ENCODE results near the gene USO1. TPM values are rescaled to one million over a fixed set of nuclear protein-coding genes. Genes with fewer than 3 reads are reported as not detected.

The USO1 gene, protein sequence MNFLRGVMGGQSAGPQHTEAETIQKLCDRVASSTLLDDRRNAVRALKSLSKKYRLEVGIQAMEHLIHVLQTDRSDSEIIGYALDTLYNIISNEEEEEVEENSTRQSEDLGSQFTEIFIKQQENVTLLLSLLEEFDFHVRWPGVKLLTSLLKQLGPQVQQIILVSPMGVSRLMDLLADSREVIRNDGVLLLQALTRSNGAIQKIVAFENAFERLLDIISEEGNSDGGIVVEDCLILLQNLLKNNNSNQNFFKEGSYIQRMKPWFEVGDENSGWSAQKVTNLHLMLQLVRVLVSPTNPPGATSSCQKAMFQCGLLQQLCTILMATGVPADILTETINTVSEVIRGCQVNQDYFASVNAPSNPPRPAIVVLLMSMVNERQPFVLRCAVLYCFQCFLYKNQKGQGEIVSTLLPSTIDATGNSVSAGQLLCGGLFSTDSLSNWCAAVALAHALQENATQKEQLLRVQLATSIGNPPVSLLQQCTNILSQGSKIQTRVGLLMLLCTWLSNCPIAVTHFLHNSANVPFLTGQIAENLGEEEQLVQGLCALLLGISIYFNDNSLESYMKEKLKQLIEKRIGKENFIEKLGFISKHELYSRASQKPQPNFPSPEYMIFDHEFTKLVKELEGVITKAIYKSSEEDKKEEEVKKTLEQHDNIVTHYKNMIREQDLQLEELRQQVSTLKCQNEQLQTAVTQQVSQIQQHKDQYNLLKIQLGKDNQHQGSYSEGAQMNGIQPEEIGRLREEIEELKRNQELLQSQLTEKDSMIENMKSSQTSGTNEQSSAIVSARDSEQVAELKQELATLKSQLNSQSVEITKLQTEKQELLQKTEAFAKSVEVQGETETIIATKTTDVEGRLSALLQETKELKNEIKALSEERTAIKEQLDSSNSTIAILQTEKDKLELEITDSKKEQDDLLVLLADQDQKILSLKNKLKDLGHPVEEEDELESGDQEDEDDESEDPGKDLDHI
- total RNA-seq = 86.7 and 95.0 TPM in 2 replicates

GRCh38 chr4:75724066-75724866 is at the start of gene USO1:
Gene USO1 (plus strand): TSS chr4:75724577. CDS start chr4:75724820, 243 bp downstream.

Other genes with a start within 250 kb of the USO1 start
- gene RCHY1, start 210.2 kb upstream of the USO1 start, total RNA-seq = 54.9 and 79.0 TPM in 2 replicates
- gene THAP6, start 210.1 kb upstream of the USO1 start, total RNA-seq = 5.8 and 10.2 TPM in 2 replicates
- under 0.01 TPM in 1 of 2 replicates, not detected in the other for gene ODAPH, start 168.5 kb upstream of the USO1 start, total RNA-seq
- under 0.01 and 0.30 TPM in 2 replicates for gene CDKL2, start 94.0 kb upstream of the USO1 start, total RNA-seq
- 266 and 330 TPM in 2 replicates for gene G3BP2, start 51.2 kb upstream of the USO1 start, total RNA-seq
- gene PPEF2, start 177.9 kb downstream of the USO1 start, total RNA-seq = not detected in 2 replicates
- 23.7 and 45.6 TPM in 2 replicates for gene NAAA, start 216.4 kb downstream of the USO1 start, total RNA-seq

All from epithelial cell of umbilical artery (primary cell).